ENCODE results near the gene HCN2.

The HCN2 gene

DNA sequence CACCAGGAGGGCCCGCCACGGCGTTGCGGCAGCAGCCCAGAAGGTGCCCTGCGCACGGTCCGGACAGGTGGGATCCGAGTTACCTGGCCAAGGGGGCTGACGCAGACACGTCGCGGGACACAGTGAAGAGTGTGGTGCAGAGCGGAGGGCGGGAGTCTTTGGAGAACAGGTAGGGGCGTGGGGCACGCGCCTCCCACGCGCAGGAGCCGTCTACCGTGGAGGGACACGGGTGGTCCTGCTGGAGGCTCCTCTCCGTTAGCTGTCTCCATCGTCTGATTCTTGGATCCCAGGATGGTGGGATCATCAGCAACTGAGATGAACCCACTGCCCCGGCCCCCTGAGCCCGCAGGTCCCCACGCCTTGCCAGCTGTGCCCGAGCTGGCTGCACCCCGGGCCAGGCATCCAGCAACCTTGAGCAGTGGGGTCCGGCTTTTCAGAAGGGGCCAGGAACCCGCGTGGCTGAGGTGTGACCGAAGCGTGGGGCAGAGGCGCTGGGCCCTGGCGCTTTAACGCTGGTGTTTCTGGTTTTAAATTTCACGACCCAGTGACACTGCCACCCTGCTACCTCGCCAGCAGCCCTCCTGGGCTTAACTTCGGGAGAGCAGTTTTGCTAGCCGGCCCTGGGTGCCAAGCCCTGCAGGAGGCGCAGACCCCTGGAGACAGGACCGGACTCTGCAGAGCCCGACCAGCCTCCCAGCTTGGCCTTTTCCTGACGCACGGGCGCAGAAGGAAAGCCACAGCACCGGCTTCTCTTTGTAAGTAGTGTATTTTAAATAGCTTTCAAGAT, 57.3 kb downstream of the HCN2 start:
- H3K4me1 Mint-ChIP-seq (ENCODE audit: low read depth): no peaks in the 10 kb centered on the region
- no peak overlapping the region for H3K27ac Mint-ChIP-seq
- H3K4me3 Mint-ChIP-seq: no peak overlapping the region
- H3K27me3 Mint-ChIP-seq (ENCODE audit: low read depth): no peaks in the 10 kb centered on the region
- DNase-seq (ENCODE audit: low spot score): no peak
- H3K36me3 Mint-ChIP-seq (ENCODE audit: low read depth): peaks cover 15% of the 10 kb centered on the region
- H3K9me3 Mint-ChIP-seq: no peaks in the 10 kb centered on the region

DNA sequence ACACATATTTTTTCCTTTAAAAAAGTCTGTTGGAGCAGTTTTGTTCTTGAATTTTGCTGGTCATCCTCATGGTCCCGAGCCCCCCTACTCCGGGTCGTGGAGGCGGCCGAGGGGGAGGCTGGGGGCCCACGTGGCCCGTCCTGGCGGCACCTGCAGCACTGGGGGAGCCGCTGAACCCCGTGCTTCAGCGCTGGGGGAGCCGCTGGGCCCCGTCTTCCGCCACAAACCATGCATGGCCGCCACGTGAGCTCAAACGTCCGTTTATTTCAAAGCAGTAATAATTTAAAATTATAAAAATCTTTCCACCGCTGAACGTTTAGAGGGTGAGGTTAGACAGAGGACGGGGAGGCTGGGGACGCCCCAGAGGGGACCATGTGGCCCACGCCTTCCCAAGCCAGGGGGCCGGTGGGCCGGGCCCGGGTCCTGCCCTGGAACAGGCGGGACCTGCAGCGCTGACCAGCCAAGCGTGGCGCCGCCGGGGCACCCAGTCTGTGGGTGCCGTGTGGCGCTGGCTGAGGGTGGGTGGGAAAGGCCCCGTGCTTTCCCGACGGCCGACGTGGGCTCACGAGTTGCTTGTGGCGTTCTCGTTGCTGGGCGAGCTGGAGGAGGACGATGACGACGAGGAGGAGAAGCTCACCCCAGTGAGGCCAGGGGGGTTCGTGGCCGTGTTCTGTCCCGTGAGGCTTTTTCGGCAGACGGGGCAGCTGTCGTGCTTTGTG, 58.0 kb downstream of the HCN2 start:
- peaks cover 15% of the 10 kb centered on the region for H3K36me3 Mint-ChIP-seq (ENCODE audit: low read depth)
- no peaks in the 10 kb centered on the region for H3K9me3 Mint-ChIP-seq
- no peak for DNase-seq (ENCODE audit: low spot score)
- H3K4me1 Mint-ChIP-seq (ENCODE audit: low read depth): no peaks in the 10 kb centered on the region
- H3K27ac Mint-ChIP-seq: no peak overlapping the region
- no peak overlapping the region for H3K4me3 Mint-ChIP-seq
- no peaks in the 10 kb centered on the region for H3K27me3 Mint-ChIP-seq (ENCODE audit: low read depth)

DNA sequence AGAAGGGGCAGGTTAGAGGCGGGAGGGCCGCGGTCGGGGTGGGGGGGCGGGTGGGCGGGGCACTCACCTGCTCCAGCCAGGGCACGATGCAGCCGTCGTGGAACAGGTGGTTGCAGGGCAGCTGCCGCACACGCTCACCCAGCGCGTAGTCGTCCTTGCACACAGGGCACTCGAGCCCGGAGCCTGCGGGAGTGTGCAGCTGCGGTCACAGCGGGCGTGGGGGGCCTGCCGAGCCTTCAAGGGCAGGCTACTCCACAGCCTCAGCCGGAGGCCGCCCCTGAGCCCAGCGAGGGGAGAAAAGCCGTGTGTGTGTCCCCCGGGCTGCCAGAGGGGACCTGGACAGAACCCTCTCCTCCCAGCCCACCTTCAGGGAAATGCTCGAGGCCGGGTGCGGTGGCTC, 58.6 kb downstream of the HCN2 start:
- Mint-ChIP-seq H3K27ac (no peak overlapping the region), H3K27me3 (ENCODE audit: low read depth) (no peaks in the 10 kb centered on the region), H3K4me3 (no peak overlapping the region), H3K9me3 (no peaks in the 10 kb centered on the region), H3K36me3 (ENCODE audit: low read depth) (peaks cover 18% of the 10 kb centered on the region), H3K4me1 (ENCODE audit: low read depth) (no peaks in the 10 kb centered on the region)
- no peak for DNase-seq (ENCODE audit: low spot score)

DNA sequence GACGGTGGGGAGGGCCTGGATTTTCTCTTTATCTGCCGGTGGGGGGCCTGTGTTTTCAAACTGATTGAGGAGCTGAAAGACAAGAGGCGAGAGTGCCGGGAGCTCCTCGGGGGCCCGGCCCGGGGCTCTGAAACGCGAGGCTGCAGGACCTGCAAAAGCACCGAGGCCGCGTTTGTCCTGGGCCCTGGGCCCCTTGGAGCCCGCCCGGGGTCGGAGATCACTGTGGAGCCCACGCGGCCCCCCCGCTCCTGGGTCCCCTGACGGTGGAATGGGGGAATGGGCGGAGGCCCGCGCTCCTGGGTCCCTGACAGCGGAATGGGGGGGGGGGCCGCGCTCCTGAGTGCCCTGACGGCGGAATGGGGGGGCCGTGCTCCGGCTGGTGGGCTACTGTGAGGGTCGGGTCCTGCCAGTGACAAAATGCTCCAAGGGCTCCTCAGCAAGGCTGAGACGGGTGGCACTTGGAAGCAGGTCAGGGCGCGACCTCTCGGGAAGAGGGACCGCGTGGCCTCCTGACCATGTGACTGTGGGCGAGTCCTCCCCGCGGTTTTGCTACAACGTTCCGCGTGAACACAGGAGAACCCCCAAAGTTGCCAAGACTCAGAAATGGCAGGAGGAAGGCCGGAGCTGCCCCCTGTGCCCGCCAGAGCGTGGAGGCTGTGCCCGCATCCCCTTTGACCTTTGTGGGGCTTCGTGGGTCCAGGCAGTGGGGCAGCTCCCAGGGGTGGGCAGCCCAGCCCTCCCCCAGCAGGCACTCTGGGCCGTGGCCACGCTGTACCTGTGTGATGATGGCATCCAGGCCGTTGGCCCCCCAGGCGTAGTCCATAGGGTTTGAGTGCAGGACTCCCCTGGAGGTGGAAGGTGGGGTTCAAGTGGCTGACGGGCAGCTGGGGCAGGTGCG, 59.5 kb downstream of the HCN2 start:
- Mint-ChIP-seq H3K9me3 (no peaks in the 10 kb centered on the region), H3K4me1 (ENCODE audit: low read depth) (no peaks in the 10 kb centered on the region), H3K27ac (no peak overlapping the region)

DNA sequence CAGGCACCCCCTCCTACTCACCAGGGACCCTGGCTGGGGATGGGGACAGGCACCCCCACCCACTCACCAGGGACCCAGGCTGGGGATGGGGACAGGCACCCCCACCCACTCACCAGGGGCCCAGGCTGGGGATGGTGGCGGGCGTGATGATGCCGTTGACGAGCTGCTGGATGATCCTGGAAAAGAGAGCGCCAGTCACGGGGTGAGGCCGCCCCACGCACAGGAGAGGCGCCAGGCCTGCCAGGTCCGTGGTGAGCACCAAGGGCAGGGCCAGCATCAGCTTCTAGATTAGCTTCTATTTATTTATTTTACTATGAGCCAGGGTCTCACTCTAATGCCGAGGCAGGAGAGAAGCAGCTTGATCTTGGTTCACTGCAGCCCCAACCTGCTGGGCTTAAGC, 60.4 kb downstream of the HCN2 start:
- no peak overlapping the region for H3K27ac Mint-ChIP-seq
- H3K27me3 Mint-ChIP-seq (ENCODE audit: low read depth): no peaks in the 10 kb centered on the region
- no peaks in the 10 kb centered on the region for H3K4me1 Mint-ChIP-seq (ENCODE audit: low read depth)
- no peaks in the 10 kb centered on the region for H3K9me3 Mint-ChIP-seq
- peaks cover 22% of the 10 kb centered on the region for H3K36me3 Mint-ChIP-seq (ENCODE audit: low read depth)
- no peak overlapping the region for H3K4me3 Mint-ChIP-seq
- DNase-seq (ENCODE audit: low spot score): no peak

More for the DNA sequence above, 59.5 kb downstream of the HCN2 start:
- H3K27me3 Mint-ChIP-seq (ENCODE audit: low read depth): no peaks in the 10 kb centered on the region
- H3K4me3 Mint-ChIP-seq: no peak overlapping the region
- peaks cover 20% of the 10 kb centered on the region for H3K36me3 Mint-ChIP-seq (ENCODE audit: low read depth)
- DNase-seq (ENCODE audit: low spot score): no peak

DNA sequence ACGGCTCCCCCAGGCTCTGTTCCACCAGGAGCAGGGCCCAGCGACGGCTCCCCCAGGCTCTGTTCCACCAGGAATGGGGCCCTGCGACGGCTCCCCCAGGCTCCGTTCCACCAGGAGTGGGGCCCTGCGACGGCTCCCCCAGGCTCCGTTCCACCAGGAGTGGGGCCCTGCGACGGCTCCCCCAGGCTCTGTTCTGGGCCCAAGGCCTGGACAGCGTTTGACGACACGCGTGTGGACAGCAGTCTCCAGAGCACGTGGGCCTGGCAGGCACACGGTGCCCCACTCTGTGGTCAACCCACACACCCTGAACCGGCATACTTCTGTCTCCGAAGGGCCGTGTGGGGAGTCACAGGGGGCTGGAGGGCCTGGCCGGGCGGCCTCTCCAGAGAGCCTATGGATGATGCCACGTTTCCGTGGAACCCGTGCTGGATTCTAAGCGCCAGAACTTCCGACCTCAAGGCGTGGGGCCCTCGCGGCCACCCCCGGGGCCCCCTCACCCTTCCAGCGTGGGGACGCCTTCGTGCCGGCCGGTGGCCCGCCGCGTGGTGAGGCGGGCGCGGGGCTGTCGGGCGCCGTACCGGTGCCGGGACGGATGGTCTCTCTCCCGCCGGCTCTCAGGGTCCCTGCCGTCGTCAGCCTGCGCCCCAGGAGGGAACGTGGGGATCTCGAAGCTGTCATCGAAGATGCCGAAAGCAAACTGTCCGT, 61.6 kb downstream of the HCN2 start:
- Mint-ChIP-seq H3K9me3 (no peaks in the 10 kb centered on the region), H3K4me3 (no peak overlapping the region), H3K27me3 (ENCODE audit: low read depth) (no peaks in the 10 kb centered on the region), H3K4me1 (ENCODE audit: low read depth) (peaks cover 2% of the 10 kb centered on the region), H3K27ac (no peak overlapping the region), H3K36me3 (ENCODE audit: low read depth) (peaks cover 29% of the 10 kb centered on the region)
- DNase-seq (ENCODE audit: low spot score): no peak

DNA sequence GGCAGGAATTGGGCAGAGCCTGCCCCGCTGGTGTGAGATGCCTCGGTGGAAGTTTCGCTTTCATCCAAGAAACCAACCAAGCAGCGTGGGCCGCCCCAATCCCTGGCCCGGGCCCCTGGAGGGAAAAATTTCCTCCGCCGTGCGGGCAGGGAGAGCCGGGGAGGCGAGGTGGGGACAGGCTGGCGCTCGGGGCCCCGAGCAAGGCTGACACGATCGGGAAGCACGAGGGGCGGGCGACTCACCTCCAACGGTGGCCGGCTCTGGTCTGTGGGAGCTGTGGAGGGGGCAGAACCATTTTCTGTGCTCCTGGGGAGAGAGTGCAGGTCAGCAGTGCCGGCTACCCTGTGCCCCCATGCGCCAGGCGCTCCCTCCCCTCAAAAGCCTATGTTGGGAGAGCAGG, 62.3 kb downstream of the HCN2 start:
- H3K9me3 Mint-ChIP-seq: no peaks in the 10 kb centered on the region
- no peak overlapping the region for H3K4me3 Mint-ChIP-seq
- H3K4me1 Mint-ChIP-seq (ENCODE audit: low read depth): peaks cover 2% of the 10 kb centered on the region
- H3K36me3 Mint-ChIP-seq (ENCODE audit: low read depth): peaks cover 29% of the 10 kb centered on the region
- no peak overlapping the region for H3K27ac Mint-ChIP-seq
- H3K27me3 Mint-ChIP-seq (ENCODE audit: low read depth): no peaks in the 10 kb centered on the region
- no peak for DNase-seq (ENCODE audit: low spot score)

DNA sequence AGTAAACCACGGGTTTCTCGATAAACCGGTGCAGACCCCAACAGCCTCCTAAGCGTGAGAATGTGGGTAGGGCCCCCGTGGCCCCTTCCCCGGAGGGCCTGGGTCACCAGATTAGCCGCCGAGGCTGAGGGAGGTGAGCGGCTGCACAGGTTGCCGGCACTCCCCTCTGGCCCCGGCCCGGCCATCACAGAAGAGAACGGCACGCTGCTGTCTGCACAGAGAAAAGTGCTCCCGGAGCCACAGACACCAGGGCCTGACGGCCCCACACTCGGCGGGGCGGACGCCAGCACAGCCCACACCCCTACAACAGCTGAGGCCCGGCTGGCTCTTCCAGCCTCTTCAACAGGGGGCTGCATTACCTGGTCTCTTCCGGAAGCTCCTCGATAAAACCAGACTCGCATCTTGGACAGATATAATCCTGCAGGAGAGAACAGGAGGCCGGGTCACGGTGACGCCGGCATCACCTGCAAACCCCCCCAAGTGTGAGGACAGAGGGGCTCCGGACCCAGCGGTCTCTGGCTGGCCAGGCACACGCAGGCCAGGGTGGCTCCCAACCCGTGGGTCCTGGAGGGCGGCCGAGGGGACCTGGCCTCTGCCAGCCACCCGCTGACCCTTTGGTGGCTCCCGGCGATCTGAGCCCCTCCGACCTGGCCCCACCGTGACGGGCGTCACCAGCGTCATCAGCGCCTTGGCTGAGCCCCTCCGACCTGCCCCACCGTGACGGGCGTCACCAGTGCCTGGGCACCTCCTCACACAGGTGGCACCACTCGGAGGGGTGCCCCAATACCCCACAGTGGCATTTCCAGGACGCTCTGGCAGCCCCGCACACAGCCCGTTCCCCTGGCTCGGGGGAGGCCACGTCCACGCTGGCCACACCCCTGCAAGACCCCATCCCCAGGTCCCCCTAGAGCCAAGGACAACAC, 63.0 kb downstream of the HCN2 start:
- Mint-ChIP-seq H3K4me3 (no peak overlapping the region), H3K4me1 (ENCODE audit: low read depth) (peaks cover 2% of the 10 kb centered on the region), H3K27me3 (ENCODE audit: low read depth) (no peaks in the 10 kb centered on the region), H3K9me3 (no peaks in the 10 kb centered on the region), H3K27ac (no peak overlapping the region), H3K36me3 (ENCODE audit: low read depth) (peaks cover 29% of the 10 kb centered on the region)
- no peak for DNase-seq (ENCODE audit: low spot score)

DNA sequence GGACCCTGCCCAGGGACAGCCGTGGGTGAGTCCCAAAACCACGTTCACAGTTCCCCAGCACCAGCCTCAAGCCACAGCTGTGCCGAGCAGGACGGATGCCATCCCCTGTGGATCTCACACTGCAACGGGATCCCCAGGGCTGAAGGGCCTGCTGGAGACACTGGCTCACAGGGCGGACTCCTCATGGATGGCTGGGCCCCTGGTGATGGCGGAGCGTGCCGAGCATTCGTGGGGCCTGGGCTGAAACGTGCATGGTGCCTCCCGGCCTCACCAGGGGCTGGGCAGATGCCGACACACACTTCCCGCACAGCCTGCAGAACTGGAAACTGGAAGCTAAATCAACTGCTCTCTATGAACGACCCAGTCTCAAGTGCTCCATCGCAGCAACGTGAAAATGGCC, 63.7 kb downstream of the HCN2 start:
- Mint-ChIP-seq H3K4me3 (no peak overlapping the region), H3K36me3 (ENCODE audit: low read depth) (peaks cover 27% of the 10 kb centered on the region)

DNA sequence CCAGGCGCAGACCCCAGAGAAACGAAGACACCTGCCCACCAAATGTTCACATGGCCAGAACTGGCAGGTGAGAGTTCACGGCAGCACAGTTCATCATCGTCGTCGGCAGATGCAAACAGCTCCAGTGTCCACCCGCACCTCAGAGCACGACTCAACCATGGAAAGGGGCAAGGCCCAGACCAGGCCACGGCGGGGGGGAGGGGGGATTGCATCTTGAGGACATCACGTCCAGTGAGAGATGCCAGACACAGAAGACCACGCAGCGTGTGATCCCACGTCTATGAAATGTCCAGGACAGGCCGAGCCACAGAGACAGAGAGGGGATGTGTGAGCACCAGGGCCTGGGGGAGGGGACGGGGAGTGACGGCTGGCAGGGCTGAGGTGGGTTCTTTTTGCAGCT, 66.0 kb downstream of the HCN2 start:
- no peak for DNase-seq (ENCODE audit: low spot score)
- Mint-ChIP-seq H3K9me3 (no peaks in the 10 kb centered on the region), H3K4me3 (no peak overlapping the region), H3K4me1 (ENCODE audit: low read depth) (peaks cover 5% of the 10 kb centered on the region), H3K27ac (no peak overlapping the region), H3K27me3 (ENCODE audit: low read depth) (no peaks in the 10 kb centered on the region), H3K36me3 (ENCODE audit: low read depth) (peaks cover 27% of the 10 kb centered on the region)

More for the DNA sequence above, 63.7 kb downstream of the HCN2 start:
- Mint-ChIP-seq H3K4me1 (ENCODE audit: low read depth) (peaks cover 2% of the 10 kb centered on the region), H3K27me3 (ENCODE audit: low read depth) (no peaks in the 10 kb centered on the region), H3K27ac (no peak overlapping the region), H3K9me3 (no peaks in the 10 kb centered on the region)
- DNase-seq (ENCODE audit: low spot score): no peak

DNA sequence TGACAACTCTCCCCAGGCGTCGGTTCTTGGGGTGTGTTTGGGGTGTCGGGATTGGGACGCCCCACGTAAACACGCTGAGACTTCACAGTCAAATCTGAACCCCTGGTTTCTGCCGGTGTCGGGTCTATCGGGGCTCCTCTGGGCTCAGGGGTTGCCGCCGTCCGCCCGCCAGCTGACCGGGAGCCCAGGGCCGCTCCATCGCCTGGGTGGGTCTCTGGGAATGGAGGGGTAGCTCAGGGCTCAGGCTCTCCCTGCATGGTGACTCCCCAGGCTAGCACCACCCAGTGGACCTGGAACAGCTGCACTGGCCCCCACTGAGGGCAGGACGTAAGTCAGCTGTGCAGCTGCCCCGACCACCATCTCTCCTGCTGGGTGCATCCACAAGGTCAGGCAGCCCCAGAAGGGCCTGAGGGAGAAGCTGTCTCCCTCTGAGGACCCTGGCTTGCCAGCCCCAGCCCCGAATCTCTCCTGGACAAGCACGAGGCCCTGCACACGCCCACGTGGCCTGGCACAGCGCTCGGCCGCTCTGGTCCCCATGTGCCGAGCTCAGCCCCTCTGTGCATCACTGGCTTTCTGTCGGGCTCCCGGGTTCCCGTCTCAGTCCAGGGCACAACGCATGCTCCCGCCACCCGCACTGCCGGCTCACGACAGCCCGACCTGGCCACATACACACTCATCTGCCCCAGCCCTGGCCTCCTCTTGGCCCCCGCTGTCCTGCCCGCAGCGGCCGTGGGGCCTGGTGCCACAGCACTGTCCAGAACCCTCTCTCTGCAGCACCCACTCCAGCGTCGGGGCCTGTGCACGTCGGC, 67.3 kb downstream of the HCN2 start:
- H3K9me3 Mint-ChIP-seq: no peaks in the 10 kb centered on the region
- no peak overlapping the region for H3K27ac Mint-ChIP-seq
- peaks cover 10% of the 10 kb centered on the region for H3K4me1 Mint-ChIP-seq (ENCODE audit: low read depth)
- peaks cover 33% of the 10 kb centered on the region for H3K36me3 Mint-ChIP-seq (ENCODE audit: low read depth)
- no peak overlapping the region for H3K4me3 Mint-ChIP-seq
- no peaks in the 10 kb centered on the region for H3K27me3 Mint-ChIP-seq (ENCODE audit: low read depth)
- DNase-seq (ENCODE audit: low spot score): no peak

DNA sequence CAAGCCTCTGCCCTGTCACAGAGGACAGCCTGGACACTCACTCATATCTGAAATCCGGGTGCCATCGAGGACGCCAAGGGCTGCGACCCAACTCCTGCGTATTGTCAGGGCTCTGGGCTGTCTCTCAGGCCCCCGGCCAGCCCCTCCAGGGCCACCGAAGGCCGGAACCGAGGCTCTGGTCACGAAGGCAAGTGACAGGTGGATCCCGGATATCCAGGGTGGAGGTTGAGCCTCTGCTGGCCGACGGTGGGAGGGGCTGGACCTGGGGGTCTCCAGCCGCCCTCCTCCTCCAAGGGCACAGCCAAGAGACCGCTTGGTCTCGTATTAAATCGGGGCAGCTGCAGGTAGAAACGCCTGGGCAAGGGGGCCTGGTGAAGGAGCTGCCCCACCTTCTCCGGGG, 67.9 kb downstream of the HCN2 start:
- DNase-seq (ENCODE audit: low spot score): no peak
- Mint-ChIP-seq H3K27ac (no peak overlapping the region), H3K9me3 (no peaks in the 10 kb centered on the region), H3K4me1 (ENCODE audit: low read depth) (peaks cover 10% of the 10 kb centered on the region), H3K4me3 (no peak overlapping the region), H3K36me3 (ENCODE audit: low read depth) (peaks cover 35% of the 10 kb centered on the region), H3K27me3 (ENCODE audit: low read depth) (no peaks in the 10 kb centered on the region)

Measured in T-helper 2 cell treated with Interferon-gamma antibody and Interleukin-4, amounts not matched to agents 5 μg/mL and 100 μg/mL, for 36 hours (primary cell).